HUES48 (cell line): ENCODE results near the gene BPIFA1.

Source experiments
- H3K27ac ChIP-seq: one replicate; pipeline ENCODE4 v1.7.0; 2013; ENCODE audit warnings: low read depth, low read length, inconsistent platforms
- H3K27me3 ChIP-seq: 2 replicates; pipeline ENCODE4 v1.6.1; 2013; ENCODE audit warnings: mild to moderate bottlenecking, low read length; ENCODE audit not compliant: control insufficient read depth, insufficient read depth
- H3K36me3 ChIP-seq: 2 replicates; pipeline ENCODE4 v1.6.1; 2013; ENCODE audit warnings: low read length; ENCODE audit not compliant: control insufficient read depth, insufficient read depth
- H3K4me1 ChIP-seq: 2 replicates; pipeline ENCODE4 v1.6.1; 2013; ENCODE audit warnings: mild to moderate bottlenecking, low read length; ENCODE audit not compliant: control insufficient read depth, insufficient read depth
- H3K4me3 ChIP-seq: 2 replicates; pipeline ENCODE4 v1.5.1; 2013; ENCODE audit warnings: mild to moderate bottlenecking, low read depth, low read length
- H3K9ac ChIP-seq: 2 replicates; pipeline ENCODE4 v1.6.1; 2013; ENCODE audit warnings: mild to moderate bottlenecking, low read depth, low read length, moderate library complexity
- H3K9me3 ChIP-seq: 2 replicates; pipeline ENCODE4 v1.6.1; 2013; ENCODE audit warnings: low read length; ENCODE audit not compliant: control insufficient read depth, insufficient read depth

BPIFA1 gene

DNA sequence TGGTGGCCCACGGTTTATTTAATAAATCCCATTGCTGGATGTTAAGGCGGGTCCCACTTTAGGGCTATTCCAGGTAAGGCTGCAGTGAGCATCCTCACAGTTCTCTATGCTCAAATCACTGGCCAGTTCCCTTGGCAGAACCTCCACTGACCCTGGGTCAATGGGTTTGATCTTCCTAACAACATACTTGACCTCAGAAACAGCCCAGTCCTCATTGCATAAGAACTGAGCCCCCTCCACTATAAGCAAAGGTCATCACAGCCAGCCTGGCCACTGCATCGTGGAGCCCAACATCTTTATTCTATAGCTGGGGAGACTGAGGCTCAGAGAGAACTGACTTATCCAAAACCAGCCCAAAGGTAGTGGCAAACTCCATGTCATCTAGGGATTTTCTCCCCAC lies 42.9 kb downstream of the BPIFA1 start:
- no peak overlapping the region for H3K4me3 ChIP-seq
- H3K9ac ChIP-seq, result no peak overlapping the region
- no peaks in the 10 kb centered on the region for H3K27me3 ChIP-seq
- H3K4me1 ChIP-seq, result peaks cover 7% of the 10 kb centered on the region
- H3K36me3 ChIP-seq, result no peaks in the 10 kb centered on the region
- no peaks in the 10 kb centered on the region for H3K9me3 ChIP-seq
- no peak overlapping the region for H3K27ac ChIP-seq

DNA sequence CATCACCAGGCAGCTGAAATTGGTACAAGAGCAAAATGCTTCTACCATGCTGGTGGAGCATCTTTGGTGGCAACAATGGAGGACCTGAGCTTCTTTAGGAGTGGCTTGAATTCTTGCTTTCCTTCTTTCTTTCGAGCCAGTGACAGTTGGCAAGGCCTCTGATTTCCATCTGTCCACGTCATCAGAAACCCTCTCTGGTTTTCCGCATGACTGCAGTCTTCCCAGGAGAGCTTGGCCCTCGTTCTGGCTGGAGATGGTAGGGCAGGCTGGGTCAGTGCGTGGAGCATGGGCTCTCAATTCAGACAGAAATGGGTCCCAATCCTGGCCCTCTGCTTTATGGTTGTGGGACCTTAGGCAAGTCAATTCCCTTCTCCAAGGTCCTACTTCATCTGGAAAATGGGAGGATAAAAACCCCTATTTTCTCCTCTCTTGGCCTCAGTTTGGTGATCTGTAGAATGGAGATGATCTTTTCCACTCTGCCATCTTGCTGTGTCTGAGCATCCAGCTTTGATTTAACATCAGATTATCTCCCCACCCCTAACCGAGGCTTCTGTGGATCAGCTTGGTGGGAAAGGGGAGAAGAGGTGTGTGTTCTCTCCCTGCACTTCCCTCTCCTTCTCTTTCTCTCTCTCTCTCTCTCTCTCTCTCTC lies 43.6 kb downstream of the BPIFA1 start:
- H3K27ac ChIP-seq, result no peak overlapping the region
- peaks cover 7% of the 10 kb centered on the region for H3K4me1 ChIP-seq
- H3K9ac ChIP-seq, result no peak overlapping the region
- no peaks in the 10 kb centered on the region for H3K36me3 ChIP-seq
- H3K27me3 ChIP-seq, result no peaks in the 10 kb centered on the region
- H3K4me3 ChIP-seq, result no peak overlapping the region
- no peaks in the 10 kb centered on the region for H3K9me3 ChIP-seq

DNA sequence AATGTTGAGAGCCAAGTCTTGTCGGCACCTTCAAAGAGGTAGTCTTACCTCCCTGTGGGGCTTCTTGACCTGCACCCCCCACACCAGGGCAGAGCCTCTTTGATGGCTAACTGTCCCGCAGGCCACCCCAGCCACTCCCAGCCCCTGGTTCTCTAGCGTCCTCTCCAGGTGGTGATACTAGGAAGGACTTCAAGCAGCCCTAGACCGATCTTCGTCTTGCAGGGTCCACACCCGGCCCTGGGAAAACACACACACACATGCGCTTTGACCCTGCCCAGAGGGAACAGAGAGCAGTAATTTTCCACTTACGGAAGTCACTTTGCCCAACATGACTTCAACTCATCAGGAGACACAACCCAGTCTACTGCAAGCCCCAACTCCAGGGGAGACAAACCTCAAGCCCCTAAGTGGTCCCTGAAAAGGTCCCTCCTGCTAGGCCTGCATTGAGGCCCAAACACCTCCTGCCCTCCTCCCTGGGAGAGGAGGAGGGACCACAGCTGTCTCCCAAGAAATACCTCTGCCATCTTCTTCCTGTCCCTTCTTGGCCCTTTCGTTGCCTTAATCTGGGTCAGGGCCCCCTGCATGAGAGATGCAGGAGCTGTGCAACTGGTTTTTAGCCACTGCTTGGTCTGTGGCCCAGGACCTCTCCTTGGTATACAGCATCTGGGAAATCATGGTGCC lies 44.3 kb downstream of the BPIFA1 start:
- H3K27ac ChIP-seq, result no peak overlapping the region
- no peak overlapping the region for H3K4me3 ChIP-seq
- no peaks in the 10 kb centered on the region for H3K27me3 ChIP-seq
- H3K9ac ChIP-seq, result no peak overlapping the region
- H3K9me3 ChIP-seq, result no peaks in the 10 kb centered on the region
- no peaks in the 10 kb centered on the region for H3K36me3 ChIP-seq
- H3K4me1 ChIP-seq, result peaks cover 7% of the 10 kb centered on the region

DNA sequence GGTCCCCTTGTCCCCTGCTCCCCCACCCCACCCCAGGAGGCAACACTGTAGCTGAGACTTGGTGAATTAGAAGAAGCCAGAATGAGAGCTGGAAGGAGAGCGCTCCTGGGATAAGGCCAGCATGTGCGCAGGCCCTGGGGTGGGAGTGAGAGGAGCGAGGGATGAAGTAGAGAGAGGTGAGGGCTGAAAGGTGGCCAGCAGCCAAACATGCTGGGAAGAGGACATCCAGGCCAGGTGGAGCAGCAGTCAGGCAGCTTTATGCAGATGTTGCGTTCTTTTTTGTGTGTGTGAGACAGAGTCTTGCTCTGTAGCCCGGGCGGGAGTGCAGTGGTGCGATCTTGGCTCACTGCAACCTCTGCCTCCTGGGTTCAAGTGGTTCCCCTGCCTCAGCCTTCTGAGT lies 45.0 kb downstream of the BPIFA1 start:
- Histone ChIP-seq H3K4me1 (peaks cover 7% of the 10 kb centered on the region), H3K9ac (no peak overlapping the region), H3K36me3 (no peaks in the 10 kb centered on the region), H3K27ac (no peak overlapping the region), H3K9me3 (no peaks in the 10 kb centered on the region), H3K4me3 (no peak overlapping the region), H3K27me3 (no peaks in the 10 kb centered on the region)

DNA sequence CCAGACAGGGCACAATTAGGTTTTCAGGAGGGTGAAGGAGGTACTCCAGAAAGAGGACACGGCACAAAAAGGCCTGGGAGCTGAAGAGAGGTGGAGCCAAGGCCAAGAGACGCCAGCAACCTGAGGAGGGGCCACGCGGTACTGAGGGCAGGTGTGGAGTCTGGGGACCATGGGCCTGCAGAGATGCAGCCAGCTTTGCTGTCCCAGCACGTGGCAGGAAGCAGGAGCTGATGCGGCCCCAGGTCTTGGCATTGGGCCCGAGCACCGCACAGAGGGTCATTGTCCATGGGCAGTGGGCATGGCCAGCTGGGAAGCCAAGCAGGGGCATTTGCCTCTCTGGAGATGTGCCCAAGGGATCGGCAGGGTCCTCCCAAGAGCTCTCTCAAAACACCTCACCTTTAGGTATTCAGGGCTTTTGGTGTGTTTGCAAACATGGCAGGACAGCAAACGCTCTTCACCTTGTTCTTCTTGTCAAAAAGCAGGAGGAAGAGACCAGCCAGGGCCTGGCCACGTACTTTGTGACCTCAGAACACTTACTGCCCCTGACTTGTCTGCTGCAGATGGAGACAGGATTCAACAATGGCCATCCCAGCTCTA lies 45.9 kb downstream of the BPIFA1 start:
- H3K27me3 ChIP-seq, result no peaks in the 10 kb centered on the region
- no peak overlapping the region for H3K4me3 ChIP-seq
- H3K9me3 ChIP-seq, result no peaks in the 10 kb centered on the region
- no peaks in the 10 kb centered on the region for H3K36me3 ChIP-seq
- peaks cover 7% of the 10 kb centered on the region for H3K4me1 ChIP-seq
- H3K9ac ChIP-seq, result no peak overlapping the region
- no peak overlapping the region for H3K27ac ChIP-seq

DNA sequence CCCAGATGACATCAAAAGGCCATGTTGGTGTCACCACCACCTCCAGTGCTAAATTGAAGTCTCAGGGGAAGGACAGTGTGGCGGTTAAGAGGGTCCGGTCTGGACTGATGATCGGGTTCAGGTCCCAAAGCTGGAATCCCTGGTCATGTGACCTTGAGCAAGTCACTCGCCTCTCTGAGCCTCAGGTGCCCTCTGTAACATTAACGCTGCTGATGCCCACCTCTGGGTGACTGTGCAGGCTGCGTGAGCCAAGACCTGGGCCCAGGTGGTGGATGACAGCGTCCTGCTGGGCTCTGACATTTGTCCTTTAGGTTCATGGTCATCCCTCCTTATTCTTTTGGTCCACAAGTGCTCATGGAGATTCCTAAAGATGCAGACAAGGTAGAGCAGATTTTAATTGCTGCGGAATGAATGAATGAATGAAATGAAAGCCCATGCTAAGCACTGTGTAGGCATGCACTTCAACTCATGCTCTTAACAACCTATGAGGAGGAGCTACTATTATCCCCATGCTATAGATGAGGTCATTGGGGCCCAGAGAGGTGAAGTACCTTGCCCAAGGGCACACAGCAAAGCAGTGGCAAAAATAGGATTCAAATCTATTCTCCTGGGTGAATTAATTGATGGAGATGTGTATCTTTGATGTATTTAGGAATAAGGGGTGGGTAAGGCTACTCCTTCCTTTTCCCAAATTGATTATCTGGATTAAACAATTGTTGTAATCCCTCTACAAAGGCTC lies 46.6 kb downstream of the BPIFA1 start:
- no peaks in the 10 kb centered on the region for H3K27me3 ChIP-seq
- H3K4me1 ChIP-seq, result peaks cover 7% of the 10 kb centered on the region
- no peaks in the 10 kb centered on the region for H3K9me3 ChIP-seq
- no peak overlapping the region for H3K4me3 ChIP-seq
- H3K9ac ChIP-seq, result no peak overlapping the region
- no peaks in the 10 kb centered on the region for H3K36me3 ChIP-seq
- H3K27ac ChIP-seq, result no peak overlapping the region

DNA sequence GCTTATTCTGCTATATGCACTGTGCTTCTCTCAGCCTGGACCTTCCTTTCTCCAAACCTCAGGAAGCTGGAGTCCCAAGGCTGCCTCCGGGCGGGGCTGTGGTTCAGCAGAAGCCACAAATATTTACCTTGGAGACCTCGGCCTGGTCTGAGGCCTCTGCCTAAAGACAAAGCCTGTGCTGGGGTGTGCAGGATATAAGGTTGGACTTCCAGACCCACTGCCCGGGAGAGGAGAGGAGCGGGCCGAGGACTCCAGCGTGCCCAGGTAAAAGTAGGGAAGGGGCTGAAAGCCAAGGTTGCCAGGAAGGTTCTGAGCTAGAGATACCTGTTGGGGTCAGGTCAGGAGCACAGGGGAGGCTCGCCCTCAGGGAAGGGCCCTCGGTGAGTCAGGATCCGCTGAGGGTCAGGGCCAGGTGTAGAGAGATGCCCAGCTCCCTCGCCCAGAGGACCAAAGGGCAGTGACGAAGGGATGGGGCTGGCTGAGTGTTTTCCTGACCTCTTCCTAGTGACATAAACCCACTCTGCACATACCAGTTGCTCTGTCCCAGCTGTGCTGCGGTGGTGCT lies 47.3 kb downstream of the BPIFA1 start, which contains the start of gene BPIFB1:
Gene BPIFB1 (plus strand): TSS at position 224 of the 565 bp plus-strand sequence. CDS start 2,860 bp downstream, outside the sequence.
- Histone ChIP-seq H3K36me3 (no peaks in the 10 kb centered on the region), H3K4me3 (no peak within 1 kb of the TSS), H3K4me1 (no peaks in the 10 kb centered on the region), H3K9me3 (no peaks in the 10 kb centered on the region), H3K27me3 (no peaks in the 10 kb centered on the region), H3K9ac (no peak within 1 kb of the TSS), H3K27ac (no peak within 1 kb of the TSS)

DNA sequence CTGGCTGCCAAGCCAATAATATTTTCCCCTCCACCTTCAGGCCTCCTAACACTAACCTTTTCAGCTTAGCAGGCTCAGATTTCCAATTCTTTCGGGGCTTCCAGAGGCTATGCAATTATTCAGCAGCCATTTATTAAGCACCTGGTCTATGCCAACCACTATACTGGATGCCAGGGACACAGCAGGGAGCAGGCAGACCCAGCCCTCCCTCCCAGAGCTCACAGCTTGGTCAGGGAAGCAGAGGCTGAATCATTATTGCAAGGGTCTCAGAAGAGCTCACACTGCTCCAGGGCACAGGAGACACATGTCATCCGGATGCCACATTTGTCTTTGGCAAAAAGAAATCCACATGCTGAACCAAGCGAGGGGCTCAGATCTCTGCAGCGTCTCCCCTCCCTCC lies 48.5 kb downstream of the BPIFA1 start:
- no peak overlapping the region for H3K9ac ChIP-seq
- no peaks in the 10 kb centered on the region for H3K27me3 ChIP-seq
- H3K27ac ChIP-seq, result no peak overlapping the region
- H3K36me3 ChIP-seq, result no peaks in the 10 kb centered on the region
- no peak overlapping the region for H3K4me3 ChIP-seq
- no peaks in the 10 kb centered on the region for H3K4me1 ChIP-seq
- no peaks in the 10 kb centered on the region for H3K9me3 ChIP-seq

DNA sequence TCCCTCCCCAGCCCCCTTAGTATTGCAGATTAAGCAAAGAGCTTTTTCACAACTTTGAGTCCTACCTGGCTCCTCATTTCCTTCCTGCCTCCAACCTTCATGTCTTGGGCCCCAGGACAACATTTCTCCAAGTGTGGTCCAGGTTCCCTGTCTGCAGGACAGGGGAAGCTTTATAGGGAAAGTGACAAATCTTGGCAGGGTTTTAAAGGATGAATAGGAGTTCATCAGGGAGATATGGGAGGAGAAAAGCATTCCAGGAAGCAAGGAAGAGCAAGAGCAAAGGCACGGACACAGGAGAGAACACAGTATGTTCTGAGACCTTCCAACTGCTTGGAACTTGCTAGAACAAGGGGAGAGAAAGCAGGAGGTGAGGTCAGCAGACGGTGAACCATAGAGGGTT lies 49.1 kb downstream of the BPIFA1 start:
- Histone ChIP-seq H3K27ac (no peak overlapping the region), H3K4me3 (no peak overlapping the region), H3K36me3 (no peaks in the 10 kb centered on the region), H3K9me3 (no peaks in the 10 kb centered on the region), H3K4me1 (no peaks in the 10 kb centered on the region), H3K27me3 (no peaks in the 10 kb centered on the region), H3K9ac (no peak overlapping the region)

DNA sequence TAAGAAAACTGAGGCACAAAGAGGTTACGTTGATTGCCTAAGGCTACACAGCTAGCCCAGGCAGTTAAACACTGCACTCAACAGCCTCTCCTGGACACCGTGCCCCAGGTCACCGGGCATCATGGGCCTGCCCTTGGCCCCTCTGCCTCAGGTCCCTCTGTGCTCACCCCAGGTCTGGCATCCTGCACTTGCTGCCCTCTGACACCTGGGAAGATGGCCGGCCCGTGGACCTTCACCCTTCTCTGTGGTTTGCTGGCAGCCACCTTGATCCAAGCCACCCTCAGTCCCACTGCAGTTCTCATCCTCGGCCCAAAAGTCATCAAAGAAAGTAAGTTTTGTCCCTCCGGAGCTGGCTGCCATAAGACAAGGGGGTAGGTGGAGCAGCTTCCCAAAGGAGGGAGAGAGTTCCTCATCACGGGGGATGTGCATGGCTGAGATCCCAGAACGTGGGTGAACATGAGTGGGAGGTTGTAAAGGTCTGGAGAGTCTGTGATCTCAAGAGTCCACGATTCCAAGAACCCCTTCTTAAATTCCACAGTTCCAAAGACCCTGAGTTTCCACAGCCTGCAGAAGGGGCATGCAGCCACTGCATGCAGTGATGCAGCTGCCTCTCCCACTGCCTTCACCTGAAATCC lies 50.2 kb downstream of the BPIFA1 start:
- Histone ChIP-seq H3K9me3 (no peaks in the 10 kb centered on the region), H3K4me1 (no peaks in the 10 kb centered on the region), H3K36me3 (no peaks in the 10 kb centered on the region), H3K4me3 (no peak overlapping the region), H3K27me3 (no peaks in the 10 kb centered on the region), H3K9ac (no peak overlapping the region), H3K27ac (no peak overlapping the region)
